ENCODE results near the gene CCDC74A. TPM values are rescaled to one million over a fixed set of nuclear protein-coding genes. Genes with fewer than 3 reads are reported as not detected.
"Not testable (repeated sequence)": the region's sequence is repeated elsewhere in the genome, so short reads cannot be mapped to it uniquely, and the experiment has no call there.

The CCDC74A gene
- total and polyA plus RNA-seq, 12 donors, result 0.32 to 1.9 (median 1.1) TPM

DNA sequence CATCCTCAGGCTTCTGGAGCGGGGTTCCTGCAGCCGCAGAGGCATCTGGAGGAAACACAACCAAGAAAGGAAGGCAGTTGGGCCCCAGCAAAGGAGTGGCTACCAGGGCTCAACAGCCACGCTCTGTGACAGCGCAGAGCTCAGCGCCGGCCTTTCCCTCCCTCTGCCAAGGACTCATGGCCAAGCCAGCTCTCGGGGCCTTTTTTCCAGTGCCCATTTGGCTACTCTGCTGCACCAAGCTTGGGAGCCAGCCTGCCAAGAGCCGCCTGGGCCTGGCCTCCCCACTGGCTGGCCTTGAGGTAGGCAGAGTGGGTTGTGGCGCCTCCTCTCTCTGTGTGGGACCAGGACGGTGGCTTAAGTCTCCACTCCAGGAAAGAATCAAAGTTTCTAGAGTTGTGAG, 7.2 kb upstream of the CCDC74A start:
- peaks cover 0 to 8% (median 0%) of the 10 kb centered on the region in 9 donors for H3K4me1 ChIP-seq
- intact Hi-C loops (cut with DNase I), result no loop called here
- WGBS, 2 donors, result 90 to 91% methylated on average over 10 of the region's 10 CpGs
- no peaks in the 10 kb centered on the region for H3K9me3 ChIP-seq
- no peak overlapping the region for H3K27ac ChIP-seq
- DNase-seq (no peak), ATAC-seq (no peak)
- no peaks in the 10 kb centered on the region for H3K27me3 ChIP-seq
- peaks cover 0 to 47% (median 6%) of the 10 kb centered on the region in 9 donors for H3K36me3 ChIP-seq
- TF ChIP-seq, protein P1, sequence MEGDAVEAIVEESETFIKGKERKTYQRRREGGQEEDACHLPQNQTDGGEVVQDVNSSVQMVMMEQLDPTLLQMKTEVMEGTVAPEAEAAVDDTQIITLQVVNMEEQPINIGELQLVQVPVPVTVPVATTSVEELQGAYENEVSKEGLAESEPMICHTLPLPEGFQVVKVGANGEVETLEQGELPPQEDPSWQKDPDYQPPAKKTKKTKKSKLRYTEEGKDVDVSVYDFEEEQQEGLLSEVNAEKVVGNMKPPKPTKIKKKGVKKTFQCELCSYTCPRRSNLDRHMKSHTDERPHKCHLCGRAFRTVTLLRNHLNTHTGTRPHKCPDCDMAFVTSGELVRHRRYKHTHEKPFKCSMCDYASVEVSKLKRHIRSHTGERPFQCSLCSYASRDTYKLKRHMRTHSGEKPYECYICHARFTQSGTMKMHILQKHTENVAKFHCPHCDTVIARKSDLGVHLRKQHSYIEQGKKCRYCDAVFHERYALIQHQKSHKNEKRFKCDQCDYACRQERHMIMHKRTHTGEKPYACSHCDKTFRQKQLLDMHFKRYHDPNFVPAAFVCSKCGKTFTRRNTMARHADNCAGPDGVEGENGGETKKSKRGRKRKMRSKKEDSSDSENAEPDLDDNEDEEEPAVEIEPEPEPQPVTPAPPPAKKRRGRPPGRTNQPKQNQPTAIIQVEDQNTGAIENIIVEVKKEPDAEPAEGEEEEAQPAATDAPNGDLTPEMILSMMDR (IDR thresholded peaks at IDR 0.05), result no peak
- H3K4me3 ChIP-seq, result no peak overlapping the region

DNA sequence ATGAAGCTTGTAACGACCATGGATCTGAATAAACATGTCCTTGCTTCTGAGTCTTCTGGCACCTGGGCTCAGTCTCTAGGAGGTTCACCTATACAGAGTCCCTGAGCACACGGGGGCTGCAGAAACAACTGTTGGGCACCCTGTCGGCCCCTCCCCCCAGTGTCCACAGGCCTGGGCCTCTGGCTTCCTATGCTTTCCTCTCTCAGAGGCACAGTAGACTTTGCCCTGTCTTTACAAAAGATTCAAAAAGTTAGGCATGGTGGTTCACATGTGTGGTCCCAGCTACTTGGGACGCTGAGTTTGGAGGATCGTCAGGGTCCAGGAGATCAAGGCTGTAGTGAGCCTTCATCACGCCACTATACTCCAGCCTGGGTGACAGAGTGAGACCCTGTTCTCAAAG, 6.2 kb upstream of the CCDC74A start:
- H3K9me3 ChIP-seq; H3K27me3 ChIP-seq; DNase-seq; ATAC-seq; H3K4me1 ChIP-seq; intact Hi-C loops (cut with DNase I); H3K4me3 ChIP-seq: not testable (repeated sequence)
- H3K36me3 ChIP-seq, result peaks cover 0 to 43% (median 6%) of the 10 kb centered on the region in 9 donors
- 73 to 84% methylated on average over 6 of the region's 6 CpGs for WGBS, 2 donors
- peak overlapping the region in 1 of 10 donors; percentile 14 for H3K27ac ChIP-seq

GRCh38 chr2:131521961-131522781, 5.5 kb upstream of the CCDC74A start:
- H3K9me3 ChIP-seq, result no peaks in the 10 kb centered on the region
- peaks cover 0 to 36% (median 6%) of the 10 kb centered on the region in 9 donors for H3K36me3 ChIP-seq
- intact Hi-C loops (cut with DNase I), result no loop called here
- ATAC-seq (peak; percentile 79 to 94 (median 88)), DNase-seq (peak; percentile 60 to 67)
- peak overlapping the region in 1 of 10 donors; percentile 14 for H3K27ac ChIP-seq
- no peak overlapping the region for H3K4me3 ChIP-seq
- TF ChIP-seq, protein P1 (IDR thresholded peaks at IDR 0.05), result no peak
- peaks cover 0 to 2% (median 0%) of the 10 kb centered on the region in 7 donors for H3K27me3 ChIP-seq
- peaks cover 0 to 8% (median under 1%) of the 10 kb centered on the region in 9 donors for H3K4me1 ChIP-seq
- 64 to 73% methylated on average over 20 of the region's 20 CpGs for WGBS, 2 donors

DNA sequence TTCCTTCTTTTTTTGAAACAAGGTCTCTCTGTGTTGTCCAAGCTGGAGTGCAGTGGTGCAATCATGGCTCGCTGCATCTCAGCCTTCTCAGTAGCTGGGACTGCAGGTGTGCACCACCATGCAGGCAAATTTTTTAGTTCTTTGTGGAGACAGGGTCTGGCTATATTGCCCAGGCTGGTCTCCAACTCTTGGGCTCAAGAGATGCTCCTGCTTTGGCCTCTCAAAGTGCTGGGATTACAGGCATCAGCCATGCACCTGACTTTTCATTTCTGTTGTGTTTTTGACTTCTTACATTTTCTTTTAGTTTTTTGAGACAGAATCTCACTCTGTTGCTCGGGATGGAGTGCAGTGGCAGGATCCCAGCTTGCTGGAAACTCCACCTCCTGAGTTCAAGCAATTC, 2.4 kb upstream of the CCDC74A start:
- H3K4me3 ChIP-seq; H3K27me3 ChIP-seq; DNase-seq; ATAC-seq; H3K9me3 ChIP-seq; intact Hi-C loops (cut with DNase I); H3K27ac ChIP-seq; H3K36me3 ChIP-seq: not testable (repeated sequence)
- H3K4me1 ChIP-seq, result peaks cover 0 to 15% (median 3%) of the 10 kb centered on the region in 9 donors
- 89 to 92% methylated on average over 2 of the region's 2 CpGs for WGBS, 2 donors

- H3K9me3 ChIP-seq; H3K27me3 ChIP-seq; H3K36me3 ChIP-seq; DNase-seq; H3K27ac ChIP-seq; intact Hi-C loops (cut with DNase I): not testable (repeated sequence)
- peak in 4 of 8 donors; percentile 16 to 40 (median 20) for ATAC-seq
- peaks cover 0 to 11% (median 3%) of the 10 kb centered on the region in 9 donors for H3K4me1 ChIP-seq
- H3K4me3 ChIP-seq, result peak overlapping the region in 8 of 10 donors; percentile 27 to 51 (median 47)
- 70 to 82% methylated on average over 24 to 25 of the region's 26 CpGs for WGBS, 2 donors
These were observed 1.5 kb downstream of the CCDC74A start for GRCh38 chr2:131528981-131529863.

- H3K9me3 ChIP-seq; H3K4me3 ChIP-seq; H3K27ac ChIP-seq; H3K36me3 ChIP-seq; intact Hi-C loops (cut with DNase I); DNase-seq; ATAC-seq; H3K27me3 ChIP-seq: not testable (repeated sequence)
- WGBS, 2 donors, result 89 to 96% methylated on average over 5 of the region's 5 CpGs
- H3K4me1 ChIP-seq, result peaks cover 0 to 11% (median 3%) of the 10 kb centered on the region in 9 donors
These were observed 2.3 kb downstream of the CCDC74A start for GRCh38 chr2:131529864-131530445.

DNA sequence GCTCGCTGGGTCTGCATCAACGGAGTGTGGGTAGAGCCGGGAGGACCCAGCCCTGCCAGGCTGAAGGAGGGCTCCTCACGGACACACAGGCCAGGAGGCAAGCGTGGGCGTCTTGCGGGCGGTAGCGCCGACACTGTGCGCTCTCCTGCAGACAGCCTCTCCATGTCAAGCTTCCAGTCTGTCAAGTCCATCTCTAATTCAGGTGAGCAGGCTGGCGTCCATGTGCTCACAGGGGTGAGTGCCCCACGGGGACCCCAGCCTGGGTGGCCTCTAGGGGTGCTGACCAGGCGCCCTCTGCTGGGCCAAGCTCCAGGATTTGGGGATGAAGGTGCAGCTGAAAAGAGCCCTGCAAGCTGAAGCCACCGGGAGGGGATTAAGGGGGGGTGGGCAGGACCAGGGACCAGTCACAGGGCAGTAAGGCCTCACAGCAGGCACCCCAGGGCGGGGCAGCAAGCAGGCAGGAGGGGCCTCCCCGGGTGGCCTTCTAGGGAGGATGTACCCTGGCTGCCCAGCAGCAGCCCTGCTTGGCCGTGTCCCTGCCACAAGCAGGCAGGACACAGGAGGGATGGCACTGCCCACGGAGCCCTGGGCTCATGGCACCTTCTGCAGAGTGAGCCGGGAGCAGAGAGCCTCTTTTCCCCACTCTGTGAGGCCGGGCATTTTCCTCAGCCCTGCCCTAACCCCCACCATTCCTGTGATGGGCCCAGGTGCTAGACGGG, 3.1 kb downstream of the CCDC74A start:
- intact Hi-C loops (cut with DNase I); H3K9me3 ChIP-seq; DNase-seq; H3K36me3 ChIP-seq; H3K4me3 ChIP-seq; ATAC-seq; H3K27me3 ChIP-seq; H3K27ac ChIP-seq: not testable (repeated sequence)
- WGBS, 2 donors, result 72 to 85% methylated on average over 10 to 21 of the region's 22 CpGs
- peaks cover 0 to 11% (median 3%) of the 10 kb centered on the region in 9 donors for H3K4me1 ChIP-seq

DNA sequence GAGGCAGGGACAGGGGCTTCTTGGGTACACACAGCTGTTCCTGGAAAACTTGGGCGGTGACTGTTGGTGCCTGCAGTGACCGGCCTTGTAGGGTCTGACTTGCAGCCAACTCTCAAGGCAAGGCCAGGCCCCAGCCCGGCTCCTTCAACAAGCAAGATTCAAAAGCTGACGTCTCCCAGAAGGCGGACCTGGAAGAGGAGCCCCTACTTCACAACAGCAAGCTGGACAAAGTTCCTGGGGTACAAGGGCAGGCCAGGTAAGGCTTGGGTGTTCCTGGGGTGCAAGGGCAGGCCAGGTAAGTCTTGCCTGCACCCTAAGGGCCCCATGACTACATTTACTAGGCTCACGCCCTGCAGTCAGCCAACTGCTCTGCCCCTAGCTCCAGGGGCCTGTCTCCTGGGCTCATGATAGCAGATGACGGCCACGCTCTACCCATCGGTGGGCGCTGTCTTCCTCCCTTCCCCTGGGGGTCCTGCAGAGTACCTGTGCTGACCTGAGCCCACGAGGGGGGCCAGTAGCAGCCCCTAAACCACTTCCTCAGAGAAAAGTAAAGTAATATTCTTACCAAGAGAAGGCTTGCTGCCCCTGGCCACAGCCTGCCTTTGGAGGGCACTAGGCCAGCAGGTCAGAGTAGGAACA, 4.0 kb downstream of the CCDC74A start:
- DNase-seq; intact Hi-C loops (cut with DNase I); H3K9me3 ChIP-seq; H3K27ac ChIP-seq; H3K36me3 ChIP-seq; H3K4me3 ChIP-seq; ATAC-seq; H3K27me3 ChIP-seq: not testable (repeated sequence)
- H3K4me1 ChIP-seq, result peaks cover 0 to 11% (median 3%) of the 10 kb centered on the region in 9 donors
- WGBS, 2 donors, result 90 to 92% methylated on average over 5 to 9 of the region's 11 CpGs

All from heart right ventricle (tissue), 16 donors.